ENCODE data around the gene SPINK1. TPM values are rescaled to one million over a fixed set of nuclear protein-coding genes. Genes with fewer than 3 reads are reported as not detected.
"Not testable (repeated sequence)": the region's sequence is repeated elsewhere in the genome, so short reads cannot be mapped to it uniquely, and the experiment has no call there.

Gene SPINK1
- total and polyA plus RNA-seq, 2 experiments from 2014 or later = 0.82 TPM; not detected in 1

GRCh38 chr5:147832541-147832940 is 1.1 kb upstream of the SPINK1 start (continued):
- no peak for TF ChIP-seq CTCF (conservative IDR thresholded peaks at IDR 0.05; ENCODE audit: low read depth in 2 of 2)
- TF ChIP-seq NANOG (IDR thresholded peaks at IDR 0.05; ENCODE audit: borderline replicate concordance) = no peak
- TF ChIP-seq REST (IDR thresholded peaks at IDR 0.05; ENCODE audit: unreplicated experiment) = no peak
- no peak for TF ChIP-seq STAT1 (IDR thresholded peaks at IDR 0.05; ENCODE audit: unreplicated experiment)
- no peak for TF ChIP-seq ZNF114 (CRISPR knock-in tag; IDR thresholded peaks at IDR 0.05)

- Histone ChIP-seq H4K20me1 (replicated peaks; ENCODE audit: insufficient read depth) (no peaks in the 10 kb centered on the region), H3K27me3 (ENCODE audit: insufficient read depth) (no peaks in the 10 kb centered on the region), H3K79me2 (replicated peaks; ENCODE audit: insufficient read depth) (no peaks in the 10 kb centered on the region), H3K4me2 (no peak overlapping the region), H3K36me3 (ENCODE audit: insufficient read depth) (no peaks in the 10 kb centered on the region), H2AFZ (no peak overlapping the region), H3K4me1 (ENCODE audit: insufficient read depth) (no peaks in the 10 kb centered on the region; the same call in 1 of the 2 replicates), H3K4me3 (no peak overlapping the region), H3K27ac (ENCODE audit: low read depth) (no peak overlapping the region), H3F3A (replicated peaks; ENCODE audit: low read depth) (no peaks in the 10 kb centered on the region), H3K9me2 (ENCODE audit: insufficient read depth) (no peaks in the 10 kb centered on the region; the same call in 1 of the 2 replicates)
- ATAC-seq = no peak
- no peak overlapping the region for H3K27ac Mint-ChIP-seq
- peaks cover 11% of the 10 kb centered on the region for H3K4me1 Mint-ChIP-seq
- no peaks in the 10 kb centered on the region for H3K27me3 Mint-ChIP-seq (ENCODE audit: insufficient read depth, low read depth, poor library complexity)
- no peaks in the 10 kb centered on the region for H3K9me3 Mint-ChIP-seq
- H3K36me3 Mint-ChIP-seq (ENCODE audit: low read depth) = no peaks in the 10 kb centered on the region
- H3K4me3 Mint-ChIP-seq = no peak overlapping the region
- no peak for TF ChIP-seq ETS1 (IDR thresholded peaks at IDR 0.05)
- TF ChIP-seq EZH2 (IDR thresholded peaks at IDR 0.05; ENCODE audit: low read depth, unreplicated experiment) = no peak
- no peak for TF ChIP-seq STAT1 (IDR thresholded peaks at IDR 0.05; ENCODE audit: unreplicated experiment)
- no peak for TF ChIP-seq POLR2AphosphoS5 (IDR thresholded peaks at IDR 0.05; ENCODE audit: low read depth)
- DNase-seq (ENCODE audit: low spot score) = no peak
Observed at GRCh38 chr5:147830035-147830434, 1.4 kb downstream of the SPINK1 start.

GRCh38 chr5:147827017-147827416 is 4.5 kb downstream of the SPINK1 start:
- H3K4me1 Mint-ChIP-seq = peaks cover 21% of the 10 kb centered on the region

More at GRCh38 chr5:147827017-147827416, 4.5 kb downstream of the SPINK1 start:
- not testable (repeated sequence) for H3K4me3 Mint-ChIP-seq; H3K27ac Mint-ChIP-seq; H4K20me1 ChIP-seq (replicated peaks; ENCODE audit: insufficient read depth); H3K27ac ChIP-seq (ENCODE audit: low read depth); H3K27me3 ChIP-seq (ENCODE audit: insufficient read depth); H3K9me3 Mint-ChIP-seq; H3K4me3 ChIP-seq; DNase-seq (ENCODE audit: low spot score); H3K36me3 Mint-ChIP-seq (ENCODE audit: low read depth); H3F3A ChIP-seq (replicated peaks; ENCODE audit: low read depth); H3K36me3 ChIP-seq (ENCODE audit: insufficient read depth); ATAC-seq; H3K4me2 ChIP-seq; H2AFZ ChIP-seq; H3K79me2 ChIP-seq (replicated peaks; ENCODE audit: insufficient read depth); H3K27me3 Mint-ChIP-seq (ENCODE audit: insufficient read depth, low read depth, poor library complexity); H3K4me1 ChIP-seq (ENCODE audit: insufficient read depth); H3K9me2 ChIP-seq (ENCODE audit: insufficient read depth)

All from GM23338 (cell line).